Loucy (cell line): ENCODE measurements around the gene ZNF423.

Source experiments
- H2AFZ ChIP-seq: fragments of 200-600 bp; sonication (generic); 2 replicates; pipeline ENCODE4 v1.6.0; 2016; ENCODE audit warnings: antibody characterized with exemption, mild to moderate bottlenecking, low read length, moderate library complexity
- H3F3A ChIP-seq: fragments of 200-600 bp; 2 replicates; pipeline ENCODE4 v1.6.0; 2016; ENCODE audit warnings: antibody characterized with exemption, low read depth, mild to moderate bottlenecking
- H3K27me3 ChIP-seq: fragments of 200-600 bp; sonication (generic); 2 replicates; pipeline ENCODE4 v1.6.1; 2014; ENCODE audit warnings: low read length, mild to moderate bottlenecking; ENCODE audit not compliant: insufficient read depth, poor library complexity, severe bottlenecking
- H3K36me3 ChIP-seq: fragments of 200-600 bp; sonication (generic); 2 replicates; pipeline ENCODE4 v1.6.1; 2016; ENCODE audit warnings: low read length; ENCODE audit not compliant: insufficient read depth
- H3K4me1 ChIP-seq: fragments of 200-600 bp; sonication (generic); 2 replicates; pipeline ENCODE4 v1.5.1; 2014; ENCODE audit warnings: low read length, mild to moderate bottlenecking; ENCODE audit not compliant: insufficient read depth, poor library complexity, severe bottlenecking
- H3K4me2 ChIP-seq: fragments of 200-600 bp; sonication (generic); 2 replicates; pipeline ENCODE4 v1.6.0; 2014; ENCODE audit warnings: antibody characterized with exemption, low read length, low read depth, mild to moderate bottlenecking; ENCODE audit not compliant: poor library complexity, severe bottlenecking
- H3K4me3 ChIP-seq: fragments of 200-600 bp; sonication (generic); 2 replicates; pipeline ENCODE4 v1.5.1; 2014; ENCODE audit warnings: low read length, mild to moderate bottlenecking, mixed read lengths; ENCODE audit not compliant: poor library complexity, severe bottlenecking
- H3K79me2 ChIP-seq: fragments of 200-600 bp; sonication (generic); 2 replicates; pipeline ENCODE4 v1.6.1; 2014; ENCODE audit warnings: low read length; ENCODE audit not compliant: insufficient read depth
- H3K9ac ChIP-seq: fragments of 200-600 bp; sonication (generic); 2 replicates; pipeline ENCODE4 v1.6.0; 2014; ENCODE audit warnings: mild to moderate bottlenecking, low read depth, low read length, moderate library complexity; ENCODE audit not compliant: poor library complexity, severe bottlenecking
- H3K9me2 ChIP-seq: fragments of 200-600 bp; sonication (generic); replicated peaks from 2 replicates; pipeline ENCODE4 v1.6.1; 2016; ENCODE audit warnings: low read depth, low read length, mixed read lengths
- H3K9me3 ChIP-seq: fragments of 200-600 bp; sonication (generic); 2 replicates; pipeline ENCODE4 v1.6.1; 2014; ENCODE audit warnings: mild to moderate bottlenecking, antibody characterized with exemption, low read length, low read depth; ENCODE audit not compliant: insufficient read depth
- H4K20me1 ChIP-seq: fragments of 200-600 bp; sonication (generic); 2 replicates; pipeline ENCODE4 v1.6.0; 2014; ENCODE audit warnings: antibody characterized with exemption, low read length, mild to moderate bottlenecking; ENCODE audit not compliant: insufficient read depth, poor library complexity, severe bottlenecking
- CTCF ChIP-seq: fragments of 200-600 bp; sonication (generic); conservative IDR thresholded peaks from 2 replicates; pipeline ENCODE4 v1.5.1; 2014; ENCODE audit warnings: mild to moderate bottlenecking, antibody characterized with exemption, low read length
- EZH2phosphoT487 ChIP-seq: fragments of 200-600 bp; IDR thresholded peaks from 2 replicates; pipeline ENCODE4 v1.6.1; 2018; ENCODE audit warnings: antibody characterized with exemption, mild to moderate bottlenecking, moderate library complexity, borderline replicate concordance

ZNF423 gene

GRCh38 chr16:49747654-49748053 lies 108.3 kb downstream of the ZNF423 start:
- no peaks in the 10 kb centered on the region for H3K36me3 ChIP-seq
- H4K20me1 ChIP-seq, result no peaks in the 10 kb centered on the region
- H3K79me2 ChIP-seq, result no peaks in the 10 kb centered on the region
- H3K4me2 ChIP-seq, result no peak overlapping the region
- H3K9me2 ChIP-seq, result no peaks in the 10 kb centered on the region
- no peaks in the 10 kb centered on the region for H3K27me3 ChIP-seq
- H2AFZ ChIP-seq, result no peak overlapping the region
- H3K4me3 ChIP-seq, result no peak overlapping the region
- no peak for TF ChIP-seq EZH2phosphoT487
- H3K9ac ChIP-seq, result no peak overlapping the region
- H3F3A ChIP-seq, result no peaks in the 10 kb centered on the region
- H3K4me1 ChIP-seq, result no peaks in the 10 kb centered on the region
- no peaks in the 10 kb centered on the region for H3K9me3 ChIP-seq

- no peaks in the 10 kb centered on the region for H3F3A ChIP-seq
- H3K9me3 ChIP-seq, result no peaks in the 10 kb centered on the region
- H3K27me3 ChIP-seq, result no peaks in the 10 kb centered on the region
- no peaks in the 10 kb centered on the region for H4K20me1 ChIP-seq
- H3K9ac ChIP-seq, result no peak overlapping the region
- no peaks in the 10 kb centered on the region for H3K79me2 ChIP-seq
- no peak overlapping the region for H3K4me3 ChIP-seq
- TF ChIP-seq EZH2phosphoT487 (no peak), CTCF (no peak)
- no peaks in the 10 kb centered on the region for H3K4me1 ChIP-seq
- no peak overlapping the region for H3K4me2 ChIP-seq
- no peaks in the 10 kb centered on the region for H3K36me3 ChIP-seq
- no peak overlapping the region for H2AFZ ChIP-seq
- H3K9me2 ChIP-seq, result no peaks in the 10 kb centered on the region
These were observed 109.4 kb downstream of the ZNF423 start for GRCh38 chr16:49746545-49746944.

GRCh38 chr16:49745311-49745747 lies 110.6 kb downstream of the ZNF423 start:
- TF ChIP-seq EZH2phosphoT487, result no peak
- Histone ChIP-seq H3F3A (no peaks in the 10 kb centered on the region), H3K36me3 (no peaks in the 10 kb centered on the region), H4K20me1 (no peaks in the 10 kb centered on the region), H3K27me3 (no peaks in the 10 kb centered on the region), H3K9ac (no peak overlapping the region), H2AFZ (no peak overlapping the region), H3K9me3 (no peaks in the 10 kb centered on the region), H3K4me1 (no peaks in the 10 kb centered on the region), H3K9me2 (no peaks in the 10 kb centered on the region), H3K4me3 (no peak overlapping the region), H3K4me2 (no peak overlapping the region), H3K79me2 (no peaks in the 10 kb centered on the region)

GRCh38 chr16:49744244-49745220 lies 111.4 kb downstream of the ZNF423 start:
- no peak overlapping the region for H2AFZ ChIP-seq
- no peaks in the 10 kb centered on the region for H3K4me1 ChIP-seq
- no peak overlapping the region for H3K9ac ChIP-seq
- no peaks in the 10 kb centered on the region for H3F3A ChIP-seq
- H3K9me3 ChIP-seq, result no peaks in the 10 kb centered on the region
- no peaks in the 10 kb centered on the region for H3K79me2 ChIP-seq
- no peaks in the 10 kb centered on the region for H4K20me1 ChIP-seq
- TF ChIP-seq CTCF, result no peak
- no peak for TF ChIP-seq EZH2phosphoT487
- no peak overlapping the region for H3K4me2 ChIP-seq
- no peaks in the 10 kb centered on the region for H3K27me3 ChIP-seq
- no peaks in the 10 kb centered on the region for H3K9me2 ChIP-seq
- no peak overlapping the region for H3K4me3 ChIP-seq
- no peaks in the 10 kb centered on the region for H3K36me3 ChIP-seq
